HG03521 (cell line): Measurements from ENCODE around the gene BRAF.
"Not testable (repeated sequence)": the region's sequence is repeated elsewhere in the genome, so short reads cannot be mapped to it uniquely, and the experiment has no call there.

ENCODE experiments used
- ATAC-seq: cut with Tn5 transposase; IDR thresholded peaks from one replicate; pipeline ENCODE4 v1.9.1; 2021; ENCODE audit warnings: mild to moderate bottlenecking, moderate library complexity; ENCODE audit not compliant: unreplicated experiment

The BRAF gene

GRCh38 chr7:140920745-140921144, 4.0 kb downstream of the BRAF start:
- ATAC-seq: no peak

GRCh38 chr7:140918236-140918635, 6.5 kb downstream of the BRAF start:
- no peak for ATAC-seq

GRCh38 chr7:140917258-140917657, 7.5 kb downstream of the BRAF start:
- no peak for ATAC-seq

GRCh38 chr7:140915935-140916555, 8.7 kb downstream of the BRAF start:
- ATAC-seq: no peak

GRCh38 chr7:140914083-140914482, 10.6 kb downstream of the BRAF start:
- ATAC-seq: no peak

- ATAC-seq: not testable (repeated sequence)
These were observed 11.2 kb downstream of the BRAF start for GRCh38 chr7:140913596-140913928.

GRCh38 chr7:140911746-140912145, 13.0 kb downstream of the BRAF start:
- ATAC-seq: no peak

GRCh38 chr7:140909476-140910161, 15.1 kb downstream of the BRAF start:
- ATAC-seq: no peak

GRCh38 chr7:140908361-140908760, 16.4 kb downstream of the BRAF start:
- ATAC-seq: no peak

- ATAC-seq: no peak
These were observed 20.8 kb downstream of the BRAF start for GRCh38 chr7:140903741-140904480.

GRCh38 chr7:140902303-140902953, 22.3 kb downstream of the BRAF start:
- ATAC-seq: peak; percentile 70

GRCh38 chr7:140901941-140902302, 22.8 kb downstream of the BRAF start:
- no peak for ATAC-seq

- ATAC-seq: no peak
These were observed 24.8 kb downstream of the BRAF start for GRCh38 chr7:140899883-140900282.

- no peak for ATAC-seq
These were observed 25.8 kb downstream of the BRAF start for GRCh38 chr7:140898786-140899536.

GRCh38 chr7:140896996-140897395, 27.7 kb downstream of the BRAF start:
- ATAC-seq: no peak

- ATAC-seq: no peak
These were observed 35.1 kb downstream of the BRAF start for GRCh38 chr7:140889645-140890044.

- ATAC-seq: no peak
These were observed 35.6 kb downstream of the BRAF start for GRCh38 chr7:140889150-140889549.

- no peak for ATAC-seq
These were observed 36.6 kb downstream of the BRAF start for GRCh38 chr7:140888087-140888486.

GRCh38 chr7:140885735-140886334, 38.9 kb downstream of the BRAF start:
- ATAC-seq: no peak

GRCh38 chr7:140883378-140883777, 41.4 kb downstream of the BRAF start:
- no peak for ATAC-seq

- not testable (repeated sequence) for ATAC-seq
These were observed 41.9 kb downstream of the BRAF start for GRCh38 chr7:140882834-140883233.
